CMK (cell line): Measurements from ENCODE around the gene RNF180.

Source experiments
- DNase-seq: peaks from one replicate; pipeline ENCODE4 v3.0.0-alpha.2; 2010; ENCODE audit warnings: low read depth

RNF180 gene

GRCh38 chr5:64165500-64166200 is at the start of gene RNF180:
RNF180 (plus strand) TSS chr5:64165843; CDS start chr5:64200808, 34,965 bp downstream.
- no peak for DNase-seq

GRCh38 chr5:64125521-64125920 is 40.1 kb upstream of the RNF180 start:
- DNase-seq, result no peak

GRCh38 chr5:64126202-64126741 is 39.4 kb upstream of the RNF180 start:
- no peak for DNase-seq

GRCh38 chr5:64140018-64140417 is 25.6 kb upstream of the RNF180 start:
- no peak for DNase-seq

GRCh38 chr5:64144425-64145215 is 21.0 kb upstream of the RNF180 start:
- DNase-seq, result no peak

- DNase-seq, result no peak
These were observed 20.3 kb upstream of the RNF180 start for GRCh38 chr5:64145216-64145895.

- DNase-seq, result no peak
These were observed 18.3 kb upstream of the RNF180 start for GRCh38 chr5:64147379-64147778.

GRCh38 chr5:64147849-64148441 is 17.7 kb upstream of the RNF180 start:
- DNase-seq, result no peak

GRCh38 chr5:64149268-64149667 is 16.4 kb upstream of the RNF180 start:
- no peak for DNase-seq

- no peak for DNase-seq
These were observed 15.7 kb upstream of the RNF180 start for GRCh38 chr5:64149857-64150521.

GRCh38 chr5:64156261-64156660 is 9.4 kb upstream of the RNF180 start:
- DNase-seq, result no peak

GRCh38 chr5:64158827-64159226 is 6.8 kb upstream of the RNF180 start:
- no peak for DNase-seq

GRCh38 chr5:64160201-64160600 is 5.4 kb upstream of the RNF180 start:
- DNase-seq, result no peak

- DNase-seq, result no peak
These were observed 4.2 kb upstream of the RNF180 start for GRCh38 chr5:64161420-64161819.

GRCh38 chr5:64163135-64163534 is 2.5 kb upstream of the RNF180 start:
- DNase-seq, result no peak

GRCh38 chr5:64163746-64164145 is 1.9 kb upstream of the RNF180 start:
- no peak for DNase-seq

- no peak for DNase-seq
These were observed 1.5 kb upstream of the RNF180 start for GRCh38 chr5:64164166-64164565.

- DNase-seq, result no peak
These were observed 513 bp upstream of the RNF180 start for GRCh38 chr5:64165160-64165499.

- DNase-seq, result no peak
These were observed 737 bp downstream of the RNF180 start for GRCh38 chr5:64166201-64166959.

GRCh38 chr5:64176301-64176700 is 10.7 kb downstream of the RNF180 start:
- DNase-seq, result no peak
